SKM-1 treated with dmso at 0.1 percent for 144 hours (cell line): Measurements from ENCODE around the gene GNG12.

ENCODE experiments used
- DNase-seq: peaks from one replicate; lab custom pipeline; 2025; ENCODE audit not compliant: unreplicated experiment; lab: John Stamatoyannopoulos, UW

Gene GNG12

GRCh38 chr1:67815303-67816094, 17.8 kb downstream of the GNG12 start:
- DNase-seq = no peak

- no peak for DNase-seq
Observed at GRCh38 chr1:67814121-67814772, 19.0 kb downstream of the GNG12 start.

GRCh38 chr1:67812226-67812625, 21.0 kb downstream of the GNG12 start:
- DNase-seq = no peak

- no peak for DNase-seq
Observed at GRCh38 chr1:67811781-67812180, 21.5 kb downstream of the GNG12 start.

- DNase-seq = no peak
Observed at GRCh38 chr1:67809887-67810286, 23.4 kb downstream of the GNG12 start.

GRCh38 chr1:67807282-67807681, 26.0 kb downstream of the GNG12 start:
- no peak for DNase-seq

GRCh38 chr1:67804710-67805109, 28.6 kb downstream of the GNG12 start:
- DNase-seq = peak; percentile 19

GRCh38 chr1:67803380-67804279, 29.6 kb downstream of the GNG12 start:
- no peak for DNase-seq

GRCh38 chr1:67802565-67802964, 30.7 kb downstream of the GNG12 start:
- DNase-seq = no peak

GRCh38 chr1:67801903-67802302, 31.4 kb downstream of the GNG12 start:
- no peak for DNase-seq

- DNase-seq = no peak
Observed at GRCh38 chr1:67795179-67795912, 37.9 kb downstream of the GNG12 start.

GRCh38 chr1:67793562-67793961, 39.7 kb downstream of the GNG12 start:
- no peak for DNase-seq

GRCh38 chr1:67792741-67793458, 40.4 kb downstream of the GNG12 start:
- DNase-seq = no peak

- DNase-seq = no peak
Observed at GRCh38 chr1:67792103-67792502, 41.2 kb downstream of the GNG12 start.

- DNase-seq = no peak
Observed at GRCh38 chr1:67791686-67792085, 41.6 kb downstream of the GNG12 start.

- DNase-seq = no peak
Observed at GRCh38 chr1:67791261-67791660, 42.0 kb downstream of the GNG12 start.

- no peak for DNase-seq
Observed at GRCh38 chr1:67790201-67790692, 43.0 kb downstream of the GNG12 start.

GRCh38 chr1:67789551-67789950, 43.7 kb downstream of the GNG12 start:
- no peak for DNase-seq

GRCh38 chr1:67788904-67789303, 44.4 kb downstream of the GNG12 start:
- DNase-seq = no peak

GRCh38 chr1:67788238-67788790, 45.0 kb downstream of the GNG12 start:
- DNase-seq = no peak
